SW480 (cell line): Measurements from ENCODE around the gene CTSG.
"Not testable (repeated sequence)": the region's sequence is repeated elsewhere in the genome, so short reads cannot be mapped to it uniquely, and the experiment has no call there.

Experiments used
- DNase-seq: peaks from one replicate; pipeline ENCODE4 v3.0.0-alpha.2; 2016; ENCODE audit warnings: low spot score

Gene CTSG

GRCh38 chr14:24576182-24576581 is at the start of gene CTSG:
Gene CTSG, minus strand, starts transcription at chr14:24576250. Its CDS starts 27 bp downstream, at chr14:24576223.
- no peak for DNase-seq

- no peak for DNase-seq
Measured at GRCh38 chr14:24613747-24614146, 37.7 kb upstream of the CTSG start.

- no peak for DNase-seq
Measured at GRCh38 chr14:24613241-24613640, 37.2 kb upstream of the CTSG start.

- no peak for DNase-seq
Measured at GRCh38 chr14:24612196-24612595, 36.1 kb upstream of the CTSG start.

GRCh38 chr14:24609655-24610344 is 33.8 kb upstream of the CTSG start, which contains the start of gene GZMH:
Gene GZMH, minus strand, starts transcription at chr14:24609685. Its CDS starts 72 bp downstream, at chr14:24609613.
- no peak for DNase-seq

- no peak for DNase-seq
Measured at GRCh38 chr14:24607635-24608514, 31.8 kb upstream of the CTSG start.

GRCh38 chr14:24607081-24607480 is 31.0 kb upstream of the CTSG start:
- DNase-seq = no peak

- DNase-seq = no peak
Measured at GRCh38 chr14:24606297-24606696, 30.2 kb upstream of the CTSG start.

- DNase-seq = peak; percentile 21
Measured at GRCh38 chr14:24605435-24606190, 29.6 kb upstream of the CTSG start.

- DNase-seq = no peak
Measured at GRCh38 chr14:24597403-24597802, 21.4 kb upstream of the CTSG start.

GRCh38 chr14:24595073-24595808 is 19.2 kb upstream of the CTSG start:
- DNase-seq = peak; percentile 32

- DNase-seq = not testable (repeated sequence)
Measured at GRCh38 chr14:24591004-24591403, 15.0 kb upstream of the CTSG start.

- DNase-seq = not testable (repeated sequence)
Measured at GRCh38 chr14:24584402-24584801, 8.4 kb upstream of the CTSG start.

GRCh38 chr14:24578558-24578957 is 2.5 kb upstream of the CTSG start:
- no peak for DNase-seq

- DNase-seq = no peak
Measured at GRCh38 chr14:24576771-24577170, 721 bp upstream of the CTSG start.

- no peak for DNase-seq
Measured at GRCh38 chr14:24574206-24574774, 1.8 kb downstream of the CTSG start.

- DNase-seq = no peak
Measured at GRCh38 chr14:24566318-24566717, 9.7 kb downstream of the CTSG start.

- DNase-seq = no peak
Measured at GRCh38 chr14:24565766-24566165, 10.3 kb downstream of the CTSG start.

- no peak for DNase-seq
Measured at GRCh38 chr14:24563505-24563904, 12.5 kb downstream of the CTSG start.

GRCh38 chr14:24556756-24557155 is 19.3 kb downstream of the CTSG start:
- peak; percentile 76 for DNase-seq

- not testable (repeated sequence) for DNase-seq
Measured at GRCh38 chr14:24549064-24549463, 27.0 kb downstream of the CTSG start.
